CD4-positive, alpha-beta T cell treated with Interleukin-21 for 1 hour (primary cell): Measurements from ENCODE around the gene TACO1.

Source experiments
- DNase-seq: peaks from one replicate; pipeline ENCODE4 v3.0.0-alpha.2; 2020

TACO1 gene

GRCh38 chr17:63641692-63642448 is 41.2 kb downstream of the TACO1 start:
- peak; percentile 11 for DNase-seq

- DNase-seq = no peak
Observed at GRCh38 chr17:63644846-63645245, 44.2 kb downstream of the TACO1 start.

- DNase-seq = no peak
Observed at GRCh38 chr17:63645775-63646487, 45.2 kb downstream of the TACO1 start.

GRCh38 chr17:63646488-63646806 is 45.8 kb downstream of the TACO1 start:
- DNase-seq = no peak

GRCh38 chr17:63647065-63647725 is 46.5 kb downstream of the TACO1 start:
- no peak for DNase-seq

GRCh38 chr17:63647936-63648335 is 47.2 kb downstream of the TACO1 start:
- no peak for DNase-seq

- DNase-seq = no peak
Observed at GRCh38 chr17:63649813-63650212, 49.1 kb downstream of the TACO1 start.

- DNase-seq = no peak
Observed at GRCh38 chr17:63652106-63652505, 51.4 kb downstream of the TACO1 start.

- no peak for DNase-seq
Observed at GRCh38 chr17:63653050-63653449, 52.4 kb downstream of the TACO1 start.

GRCh38 chr17:63657786-63658185 is 57.1 kb downstream of the TACO1 start:
- DNase-seq = no peak
